ENCODE measurements around the gene DNAJB8. TPM values are rescaled to one million over a fixed set of nuclear protein-coding genes. Genes with fewer than 3 reads are reported as not detected.

DNAJB8 gene
- total RNA-seq, 1 experiment from 2014 or later: not detected

- TF ChIP-seq EZH2phosphoT487 (IDR thresholded peaks at IDR 0.05; ENCODE audit: borderline replicate concordance, low read length) (no peak), EZH2 (IDR thresholded peaks at IDR 0.05; ENCODE audit: low read length, unreplicated experiment) (no peak), CTCF (conservative IDR thresholded peaks at IDR 0.05; ENCODE audit: low read depth, low read length) (no peak)
- BruUV-seq (replicated peaks): no TSS peak
- CTCF ChIA-PET: no interaction called here
These were observed 29.4 kb upstream of the DNAJB8 start for GRCh38 chr3:128496019-128496601.

GRCh38 chr3:128495435-128495970 is 28.8 kb upstream of the DNAJB8 start:
- no peak for TF ChIP-seq CTCF (conservative IDR thresholded peaks at IDR 0.05; ENCODE audit: low read depth, low read length)
- no peak for TF ChIP-seq EZH2phosphoT487 (IDR thresholded peaks at IDR 0.05; ENCODE audit: borderline replicate concordance, low read length)
- no peak for TF ChIP-seq EZH2 (IDR thresholded peaks at IDR 0.05; ENCODE audit: low read length, unreplicated experiment)
- intact Hi-C loops (cut with micrococcal nuclease): loop anchor here (2.0 to 5.0 kb wide), 3 partner anchors 188 to 398 kb away; no protein-coding TSS in a partner anchor
- no TSS peak for BruUV-seq (replicated peaks)
- Histone ChIP-seq H3K36me3 (ENCODE audit: low read depth, low read length) (no peaks in the 10 kb centered on the region), H2AFZ (ENCODE audit: low read length) (no peak overlapping the region), H3K4me2 (ENCODE audit: low read length) (no peak overlapping the region), H3K27me3 (ENCODE audit: low read length) (no peaks in the 10 kb centered on the region), H3K9me3 (ENCODE audit: low read length) (no peaks in the 10 kb centered on the region), H3K9me2 (replicated peaks; ENCODE audit: low read length) (no peaks in the 10 kb centered on the region), H3K27ac (ENCODE audit: low read length) (no peak overlapping the region), H3F3A (ENCODE audit: low read length, unreplicated experiment) (no peaks in the 10 kb centered on the region), H4K20me1 (ENCODE audit: low read length) (no peaks in the 10 kb centered on the region), H3K9ac (ENCODE audit: low read length) (no peak overlapping the region), H3K4me1 (ENCODE audit: insufficient read depth, low read length) (no peaks in the 10 kb centered on the region; the same call in 1 of the 2 replicates), H3K79me2 (ENCODE audit: low read length) (peaks cover 34% of the 10 kb centered on the region), H3K4me3 (ENCODE audit: low read length) (no peak overlapping the region)
- ChIA-PET POLR2A (ENCODE audit: unreplicated experiment) (no interaction called here), CTCF (no interaction called here)
- DNase-seq: no peak
- no peak for ATAC-seq

More at GRCh38 chr3:128496019-128496601, 29.4 kb upstream of the DNAJB8 start:
- Histone ChIP-seq H3K79me2 (ENCODE audit: low read length) (peaks cover 28% of the 10 kb centered on the region), H3K4me2 (ENCODE audit: low read length) (no peak overlapping the region), H3K4me1 (ENCODE audit: insufficient read depth, low read length) (no peaks in the 10 kb centered on the region; the same call in 1 of the 2 replicates), H3K9me2 (replicated peaks; ENCODE audit: low read length) (no peaks in the 10 kb centered on the region), H2AFZ (ENCODE audit: low read length) (no peak overlapping the region), H3K27me3 (ENCODE audit: low read length) (no peaks in the 10 kb centered on the region), H3K4me3 (ENCODE audit: low read length) (no peak overlapping the region), H3K9me3 (ENCODE audit: low read length) (no peaks in the 10 kb centered on the region), H3K36me3 (ENCODE audit: low read depth, low read length) (no peaks in the 10 kb centered on the region), H3K27ac (ENCODE audit: low read length) (no peak overlapping the region), H4K20me1 (ENCODE audit: low read length) (no peaks in the 10 kb centered on the region), H3K9ac (ENCODE audit: low read length) (no peak overlapping the region), H3F3A (ENCODE audit: low read length, unreplicated experiment) (no peaks in the 10 kb centered on the region)
- ATAC-seq (no peak), DNase-seq (no peak)
- intact Hi-C loops (cut with micrococcal nuclease): loop anchor here (5.0 kb wide), 2 partner anchors 189 to 399 kb away; no protein-coding TSS in a partner anchor
- POLR2A ChIA-PET (ENCODE audit: unreplicated experiment): no interaction called here

- H3K4me2 ChIP-seq (ENCODE audit: low read length): no peak overlapping the region
- no peak for DNase-seq
- no peaks in the 10 kb centered on the region for H3F3A ChIP-seq (ENCODE audit: low read length, unreplicated experiment)
- no peak for TF ChIP-seq EZH2phosphoT487 (IDR thresholded peaks at IDR 0.05; ENCODE audit: borderline replicate concordance, low read length)
- TF ChIP-seq CTCF (conservative IDR thresholded peaks at IDR 0.05; ENCODE audit: low read depth, low read length): no peak
- TF ChIP-seq EZH2 (IDR thresholded peaks at IDR 0.05; ENCODE audit: low read length, unreplicated experiment): no peak
- no peaks in the 10 kb centered on the region for H3K9me3 ChIP-seq (ENCODE audit: low read length)
- intact Hi-C loops (cut with micrococcal nuclease): loop anchor here (2.0 kb wide), 1 partner anchor 324 kb away; no protein-coding TSS in a partner anchor
- H3K27me3 ChIP-seq (ENCODE audit: low read length): no peaks in the 10 kb centered on the region
- H3K36me3 ChIP-seq (ENCODE audit: low read depth, low read length): no peaks in the 10 kb centered on the region
- POLR2A ChIA-PET (ENCODE audit: unreplicated experiment): no interaction called here
- H3K4me1 ChIP-seq (ENCODE audit: insufficient read depth, low read length): no peaks in the 10 kb centered on the region; the same call in 1 of the 2 replicates
- no peak overlapping the region for H3K27ac ChIP-seq (ENCODE audit: low read length)
- H3K9ac ChIP-seq (ENCODE audit: low read length): no peak overlapping the region
- CTCF ChIA-PET: no interaction called here
- H3K4me3 ChIP-seq (ENCODE audit: low read length): no peak overlapping the region
- peaks cover 46% of the 10 kb centered on the region for H3K79me2 ChIP-seq (ENCODE audit: low read length)
- no peak overlapping the region for H2AFZ ChIP-seq (ENCODE audit: low read length)
- BruUV-seq (replicated peaks): no TSS peak
- no peaks in the 10 kb centered on the region for H3K9me2 ChIP-seq (replicated peaks; ENCODE audit: low read length)
- H4K20me1 ChIP-seq (ENCODE audit: low read length): no peaks in the 10 kb centered on the region
- ATAC-seq: no peak
These were observed 27.6 kb upstream of the DNAJB8 start for GRCh38 chr3:128494367-128494650.

Measured in PC-3 (cell line).